ENCODE measurements around the gene ZNF502.

The ZNF502 gene

GRCh38 chr3:44771424-44772098 lies 59.1 kb downstream of the ZNF502 start:
- no peak for DNase-seq

- DNase-seq: no peak
These were observed 59.6 kb downstream of the ZNF502 start for GRCh38 chr3:44772099-44772442.

All from NCI-H510A treated with DMSO at 0.1 percent for 48 hours (cell line).